Left lung (tissue), 10 donors: ENCODE measurements around the gene HEPHL1. TPM values are rescaled to one million over a fixed set of nuclear protein-coding genes. Genes with fewer than 3 reads are reported as not detected.

ENCODE experiments used
- ATAC-seq: fragments of 200-7000 bp; cut with Tn5 transposase; one replicate; pipeline ENCODE4 v1.9.1; 2020; ENCODE audit warnings: moderate library complexity
- DNase-seq, 4 donors: peaks; one replicate each; pipeline ENCODE4 v3.0.0-alpha.2; 2013 to 2020
- H3K27ac ChIP-seq, 2 donors: fragments of 200-600 bp; sonication (generic) in 1 of 2; one replicate each; pipeline versions ENCODE4 v1.5.0 to v1.8.0; 2020 to 2021
- H3K27me3 ChIP-seq, 2 donors: fragments of 200-600 bp; sonication (generic) in 1 of 2; one replicate each; pipeline versions ENCODE4 v1.5.0 to v1.8.0; 2020 to 2021
- H3K36me3 ChIP-seq, 2 donors: fragments of 200-600 bp; sonication (generic) in 1 of 2; one replicate each; pipeline versions ENCODE4 v1.5.0 to v1.8.0; 2020 to 2021
- H3K4me1 ChIP-seq, 2 donors: fragments of 200-600 bp; one replicate each; pipeline ENCODE4 v1.8.0; 2021
- H3K4me3 ChIP-seq, 2 donors: fragments of 200-600 bp; sonication (generic) in 1 of 2; one replicate each; pipeline versions ENCODE4 v1.5.0 to v1.8.0; 2020 to 2021; ENCODE audit warnings: mild to moderate bottlenecking in 1 of 2
- H3K9me3 ChIP-seq, 2 donors: fragments of 200-600 bp; sonication (generic) in 1 of 2; one replicate each; pipeline versions ENCODE4 v1.5.0 to v1.8.0; 2020 to 2021
- CTCF ChIP-seq, 2 donors: fragments of 200-600 bp; sonication (generic) in 1 of 2; IDR thresholded peaks; one replicate each; pipeline versions ENCODE4 v1.5.0 to v1.8.0; 2021; ENCODE audit warnings: antibody characterized with exemption in 2 of 2
- intact Hi-C, 2 donors: fragments of 100-400 bp; cut with DNase I; formaldehyde crosslinking; loops; one replicate each; pipeline versions ENCODE4 v1.11.2 to v1.14.2; 2022
- polyA plus RNA-seq, 6 donors: library from polyadenylated mRNA; unstranded; fragments of 120-200 nt; gene quantifications; one replicate each; pipeline ENCODE4 v1.2.1, GENCODE V29; 2013; ENCODE audit not compliant: insufficient read length in 6 of 6
- total RNA-seq, 2 donors: library from RNA; stranded (reverse); fragmentation: NEBNext Ultra II Directional; extraction: Animal tissue kit (Norgen Biotek cat#: 25700); gene quantifications; one replicate each; pipeline ENCODE4 v1.2.1, GENCODE V29; 2021
- donor health status: DM: no; HTN: yes; CAD: no.
- donor health status: DM: no; HTN: no; CAD: no.

The HEPHL1 gene
- total and polyA plus RNA-seq, 8 donors, result 0.06 to 0.21 (median 0.14) TPM; not detected in 5

GRCh38 chr11:94018721-94019120 is 2.4 kb upstream of the HEPHL1 start:
- TF ChIP-seq CTCF (IDR thresholded peaks at IDR 0.05), result no peak
- no peaks in the 10 kb centered on the region for H3K36me3 ChIP-seq

GRCh38 chr11:94023856-94024255 is 2.7 kb downstream of the HEPHL1 start:
- no peak overlapping the region for H3K4me3 ChIP-seq
- intact Hi-C loops, result no loop called here
- peaks cover 0 to 14% of the 10 kb centered on the region in 2 donors for H3K9me3 ChIP-seq
- TF ChIP-seq CTCF (IDR thresholded peaks at IDR 0.05), result no peak
- H3K36me3 ChIP-seq, result no peaks in the 10 kb centered on the region
- no peak overlapping the region for H3K27ac ChIP-seq
- ATAC-seq (no peak), DNase-seq (no peak)
- H3K27me3 ChIP-seq, result no peaks in the 10 kb centered on the region
- no peaks in the 10 kb centered on the region for H3K4me1 ChIP-seq

More at GRCh38 chr11:94018721-94019120, 2.4 kb upstream of the HEPHL1 start:
- no peaks in the 10 kb centered on the region for H3K27me3 ChIP-seq
- no peaks in the 10 kb centered on the region for H3K4me1 ChIP-seq
- no peak overlapping the region for H3K4me3 ChIP-seq
- H3K9me3 ChIP-seq, result peaks cover 0 to 6% of the 10 kb centered on the region in 2 donors
- DNase-seq, result no peak
- intact Hi-C loops, result no loop called here
- H3K27ac ChIP-seq, result no peak overlapping the region
- no peak for ATAC-seq

- H3K9me3 ChIP-seq, result peaks cover 0 to 14% of the 10 kb centered on the region in 2 donors
- no peaks in the 10 kb centered on the region for H3K4me1 ChIP-seq
- H3K36me3 ChIP-seq, result no peaks in the 10 kb centered on the region
- no peak overlapping the region for H3K4me3 ChIP-seq
- DNase-seq, result no peak
- intact Hi-C loops, result no loop called here
- no peaks in the 10 kb centered on the region for H3K27me3 ChIP-seq
- no peak overlapping the region for H3K27ac ChIP-seq
- TF ChIP-seq CTCF (IDR thresholded peaks at IDR 0.05), result no peak
- ATAC-seq, result no peak
These were observed 3.4 kb downstream of the HEPHL1 start for GRCh38 chr11:94024547-94024946.

- Histone ChIP-seq H3K4me1 (no peaks in the 10 kb centered on the region), H3K27me3 (no peaks in the 10 kb centered on the region), H3K36me3 (no peaks in the 10 kb centered on the region), H3K27ac (no peak overlapping the region), H3K9me3 (peaks cover 0 to 20% of the 10 kb centered on the region in 2 donors), H3K4me3 (no peak overlapping the region)
- DNase-seq (peak in 2 of 4 donors; percentile 49 to 52), ATAC-seq (no peak)
- intact Hi-C loops, result no loop called here
- no peak for TF ChIP-seq CTCF (IDR thresholded peaks at IDR 0.05)
These were observed 4.7 kb downstream of the HEPHL1 start for GRCh38 chr11:94025690-94026394.

GRCh38 chr11:94027210-94027609 is 6.1 kb downstream of the HEPHL1 start:
- peaks cover 0 to 20% of the 10 kb centered on the region in 2 donors for H3K9me3 ChIP-seq
- peak; percentile 68 for ATAC-seq
- no peaks in the 10 kb centered on the region for H3K27me3 ChIP-seq
- no peaks in the 10 kb centered on the region for H3K36me3 ChIP-seq
- no peak overlapping the region for H3K27ac ChIP-seq
- DNase-seq, result no peak
- no peak overlapping the region for H3K4me3 ChIP-seq
- TF ChIP-seq CTCF (IDR thresholded peaks at IDR 0.05), result no peak
- no peaks in the 10 kb centered on the region for H3K4me1 ChIP-seq
- intact Hi-C loops, result no loop called here
